IPS-15b (cell line): ENCODE measurements around the gene ERI3.
"Not testable (repeated sequence)": the region's sequence is repeated elsewhere in the genome, so short reads cannot be mapped to it uniquely, and the experiment has no call there.

Source experiments
- H3K27me3 ChIP-seq: one replicate; pipeline ENCODE4 v1.6.1; 2013; ENCODE audit warnings: low read length; ENCODE audit not compliant: control insufficient read depth, insufficient read depth
- H3K36me3 ChIP-seq: one replicate; pipeline ENCODE4 v1.6.1; 2013; ENCODE audit warnings: low read length; ENCODE audit not compliant: control insufficient read depth, insufficient read depth
- H3K4me1 ChIP-seq: one replicate; pipeline ENCODE4 v1.6.1; 2013; ENCODE audit warnings: mild to moderate bottlenecking, low read length; ENCODE audit not compliant: control insufficient read depth, insufficient read depth
- H3K4me3 ChIP-seq: one replicate; pipeline ENCODE4 v1.5.1; 2013; ENCODE audit warnings: low read depth, low read length
- H3K9ac ChIP-seq: one replicate; pipeline ENCODE4 v1.6.1; 2013; ENCODE audit warnings: low read depth, mild to moderate bottlenecking, low read length
- H3K9me3 ChIP-seq: one replicate; pipeline ENCODE4 v1.6.1; 2013; ENCODE audit warnings: mild to moderate bottlenecking, low read length; ENCODE audit not compliant: control insufficient read depth, insufficient read depth

The ERI3 gene

GRCh38 chr1:44206545-44206944 lies 148.5 kb downstream of the ERI3 start:
- H3K27me3 ChIP-seq, H3K4me3 ChIP-seq, H3K4me1 ChIP-seq: not testable (repeated sequence)

GRCh38 chr1:44200336-44200735 lies 154.7 kb downstream of the ERI3 start:
- Histone ChIP-seq H3K27me3 (no peaks in the 10 kb centered on the region), H3K9me3 (no peaks in the 10 kb centered on the region), H3K4me3 (no peak overlapping the region), H3K4me1 (no peaks in the 10 kb centered on the region), H3K9ac (no peak overlapping the region), H3K36me3 (no peaks in the 10 kb centered on the region)

More at GRCh38 chr1:44206545-44206944, 148.5 kb downstream of the ERI3 start:
- not testable (repeated sequence) for H3K9ac ChIP-seq, H3K9me3 ChIP-seq, H3K36me3 ChIP-seq

- H3K27me3 ChIP-seq = no peaks in the 10 kb centered on the region
Measured at GRCh38 chr1:44174630-44175029, 180.4 kb downstream of the ERI3 start.

More at GRCh38 chr1:44174630-44175029, 180.4 kb downstream of the ERI3 start:
- H3K9ac ChIP-seq = no peak overlapping the region
- H3K9me3 ChIP-seq = peaks cover 2% of the 10 kb centered on the region
- H3K4me3 ChIP-seq = no peak overlapping the region
- H3K4me1 ChIP-seq = no peaks in the 10 kb centered on the region
- H3K36me3 ChIP-seq = no peaks in the 10 kb centered on the region
